ENCODE measurements around the gene ZBTB40.

DNA sequence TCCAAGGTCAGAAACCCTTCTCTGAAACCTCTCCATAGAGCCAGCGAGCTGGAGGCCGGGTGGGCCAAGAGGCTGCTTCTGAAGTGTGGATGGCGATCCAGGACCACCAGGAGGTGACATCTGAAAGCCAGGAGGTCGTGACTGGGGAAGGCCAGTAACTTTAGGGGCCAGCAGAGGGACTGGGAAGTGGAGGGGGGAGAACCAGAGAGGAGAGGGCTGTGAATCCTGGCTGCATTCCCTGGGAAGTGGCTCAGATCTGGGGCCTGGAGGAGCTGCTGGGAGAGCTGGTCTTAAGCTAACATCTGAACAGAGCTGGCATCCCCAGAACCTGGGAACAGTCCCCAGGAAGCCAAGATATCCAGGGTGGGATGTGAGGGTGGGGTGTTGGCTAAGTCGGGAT is 100.4 kb downstream of the ZBTB40 start:
- TF ChIP-seq, protein P1, sequence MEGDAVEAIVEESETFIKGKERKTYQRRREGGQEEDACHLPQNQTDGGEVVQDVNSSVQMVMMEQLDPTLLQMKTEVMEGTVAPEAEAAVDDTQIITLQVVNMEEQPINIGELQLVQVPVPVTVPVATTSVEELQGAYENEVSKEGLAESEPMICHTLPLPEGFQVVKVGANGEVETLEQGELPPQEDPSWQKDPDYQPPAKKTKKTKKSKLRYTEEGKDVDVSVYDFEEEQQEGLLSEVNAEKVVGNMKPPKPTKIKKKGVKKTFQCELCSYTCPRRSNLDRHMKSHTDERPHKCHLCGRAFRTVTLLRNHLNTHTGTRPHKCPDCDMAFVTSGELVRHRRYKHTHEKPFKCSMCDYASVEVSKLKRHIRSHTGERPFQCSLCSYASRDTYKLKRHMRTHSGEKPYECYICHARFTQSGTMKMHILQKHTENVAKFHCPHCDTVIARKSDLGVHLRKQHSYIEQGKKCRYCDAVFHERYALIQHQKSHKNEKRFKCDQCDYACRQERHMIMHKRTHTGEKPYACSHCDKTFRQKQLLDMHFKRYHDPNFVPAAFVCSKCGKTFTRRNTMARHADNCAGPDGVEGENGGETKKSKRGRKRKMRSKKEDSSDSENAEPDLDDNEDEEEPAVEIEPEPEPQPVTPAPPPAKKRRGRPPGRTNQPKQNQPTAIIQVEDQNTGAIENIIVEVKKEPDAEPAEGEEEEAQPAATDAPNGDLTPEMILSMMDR (conservative IDR thresholded peaks at IDR 0.05; ENCODE audit: low read length): no peak
- no peak for TF ChIP-seq EZH2phosphoT487 (IDR thresholded peaks at IDR 0.05; ENCODE audit: borderline replicate concordance)
